HCT116 (cell line): ENCODE data around the gene PUM1. TPM values are rescaled to one million over a fixed set of nuclear protein-coding genes. Genes with fewer than 3 reads are reported as not detected.

Experiments used
- total RNA-seq: library from RNA; stranded (reverse); gene quantifications from one replicate; pipeline ENCODE4 v1.2.1, GENCODE V29; 2021; ENCODE audit not compliant: unreplicated experiment

Gene PUM1
- total RNA-seq, 1 experiment from 2014 or later: 113 TPM

Other genes starting within 250 kb of the PUM1 start
- 40.1 TPM for gene SDC3, start 157.0 kb downstream of the PUM1 start, total RNA-seq
- gene NKAIN1, start 174.2 kb upstream of the PUM1 start, total RNA-seq: 1.1 TPM
- 91.8 TPM for gene SNRNP40, start 231.1 kb upstream of the PUM1 start, total RNA-seq
- gene ZCCHC17, start 231.3 kb upstream of the PUM1 start, total RNA-seq: 27.8 TPM